K562 (cell line): ENCODE results near the gene LRRC26.

Experiments
- CBFB ChIP-seq: sonication (generic); formaldehyde crosslinking; IDR thresholded peaks from 2 replicates; pipeline ENCODE4 v1.4.0; 2020; ENCODE audit warnings: mild to moderate bottlenecking, missing genetic modification reagents
- MAZ ChIP-seq, 2 experiments: fragments of 450-650 bp in 1 of 2; sonication (generic) in 1 of 2; formaldehyde crosslinking; IDR thresholded peaks in 1 of 2; conservative IDR thresholded peaks in 1 of 2; 2 replicates each; pipeline versions ENCODE4 v1.4.0 to v1.5.0; 2020; ENCODE audit warnings: mild to moderate bottlenecking in 1 of 2, missing genetic modification reagents in 1 of 2
- RBBP5 ChIP-seq: fragments of 200-600 bp; sonication (generic); IDR thresholded peaks from 2 replicates; pipeline ENCODE4 v1.6.1; 2012; ENCODE audit warnings: borderline replicate concordance, mild to moderate bottlenecking, low read length, control low read depth, inconsistent platforms; ENCODE audit not compliant: insufficient read depth, poor library complexity, severe bottlenecking

DNA sequence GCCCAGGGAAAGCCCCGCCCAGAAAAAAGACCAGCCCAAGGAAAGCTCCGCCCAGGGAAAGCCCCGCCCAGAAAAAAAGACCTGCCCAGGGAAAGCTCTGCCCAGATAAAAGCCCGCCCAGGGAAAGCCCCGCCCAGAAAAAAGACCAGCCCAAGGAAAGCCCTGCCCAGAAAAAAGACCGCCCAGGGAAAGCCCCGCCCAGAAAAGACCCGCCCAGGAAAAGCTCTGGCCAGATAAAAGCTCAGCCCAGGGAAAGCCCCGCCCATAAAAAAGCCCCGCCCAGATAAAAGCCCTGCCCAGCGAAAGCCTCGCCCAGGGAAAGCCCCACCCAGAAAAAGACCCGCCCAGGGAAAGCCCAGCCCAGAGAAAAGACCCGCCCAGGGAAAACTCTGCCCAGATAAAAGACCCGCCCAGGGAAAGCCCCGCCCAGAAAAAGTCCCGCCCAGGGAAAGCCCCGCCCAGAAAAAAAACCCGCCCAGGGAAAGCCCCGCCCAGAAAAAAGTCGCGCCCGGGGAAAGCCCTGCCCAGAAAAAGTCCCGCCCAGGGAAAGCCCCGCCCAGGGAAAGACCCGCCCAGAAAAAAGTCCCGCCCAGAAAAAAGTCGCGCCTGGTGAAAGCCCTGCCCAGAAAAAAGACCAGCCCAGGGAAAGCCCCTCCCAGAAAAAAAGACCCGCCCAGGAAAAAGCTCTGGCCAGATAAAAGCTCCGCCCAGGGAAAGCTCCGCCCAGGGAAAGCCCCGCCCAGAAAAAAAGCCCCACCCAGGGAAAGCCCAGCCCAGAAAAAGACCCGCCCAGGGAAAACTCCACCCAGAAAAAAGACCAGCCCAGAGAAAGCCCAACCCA is 19.0 kb downstream of the LRRC26 start:
- TF ChIP-seq RBBP5 (no peak), CBFB (CRISPR knock-in tag) (no peak), MAZ (CRISPR knock-in tag; conservative IDR thresholded peaks at IDR 0.05 in 1 of 2, IDR thresholded peaks at IDR 0.05 in 1 of 2) (no peak)
